GM19468 (cell line): Measurements from ENCODE around the gene PCDH9.
"Not testable (repeated sequence)": the region's sequence is repeated elsewhere in the genome, so short reads cannot be mapped to it uniquely, and the experiment has no call there.

ENCODE experiments used
- ATAC-seq: cut with Tn5 transposase; IDR thresholded peaks from one replicate; pipeline ENCODE4 v1.9.1; 2021; ENCODE audit warnings: mild to moderate bottlenecking, moderate library complexity, moderate number of reproducible peaks; ENCODE audit not compliant: unreplicated experiment; ENCODE audit errors: extremely low read depth

Gene PCDH9

GRCh38 chr13:67134417-67135129 is 95.6 kb downstream of the PCDH9 start:
- ATAC-seq = no peak

- no peak for ATAC-seq
Measured at GRCh38 chr13:67133476-67133875, 96.7 kb downstream of the PCDH9 start.

GRCh38 chr13:67131393-67131792 is 98.7 kb downstream of the PCDH9 start:
- no peak for ATAC-seq

GRCh38 chr13:67130444-67130843 is 99.7 kb downstream of the PCDH9 start:
- ATAC-seq = no peak

- no peak for ATAC-seq
Measured at GRCh38 chr13:67128136-67128535, 102.0 kb downstream of the PCDH9 start.

- no peak for ATAC-seq
Measured at GRCh38 chr13:67125681-67126080, 104.5 kb downstream of the PCDH9 start.

GRCh38 chr13:67123165-67123564 is 107.0 kb downstream of the PCDH9 start:
- no peak for ATAC-seq

- no peak for ATAC-seq
Measured at GRCh38 chr13:67122251-67122650, 107.9 kb downstream of the PCDH9 start.

- ATAC-seq = no peak
Measured at GRCh38 chr13:67120872-67121531, 109.1 kb downstream of the PCDH9 start.

GRCh38 chr13:67119481-67119894 is 110.6 kb downstream of the PCDH9 start:
- no peak for ATAC-seq

- ATAC-seq = no peak
Measured at GRCh38 chr13:67118277-67118676, 111.9 kb downstream of the PCDH9 start.

- ATAC-seq = no peak
Measured at GRCh38 chr13:67117010-67117550, 113.1 kb downstream of the PCDH9 start.

- ATAC-seq = no peak
Measured at GRCh38 chr13:67107979-67108378, 122.2 kb downstream of the PCDH9 start.

- ATAC-seq = no peak
Measured at GRCh38 chr13:67106502-67107057, 123.6 kb downstream of the PCDH9 start.

- ATAC-seq = no peak
Measured at GRCh38 chr13:67101730-67102467, 128.2 kb downstream of the PCDH9 start.

- ATAC-seq = no peak
Measured at GRCh38 chr13:67100730-67101129, 129.4 kb downstream of the PCDH9 start.

- no peak for ATAC-seq
Measured at GRCh38 chr13:67099494-67099893, 130.6 kb downstream of the PCDH9 start.

- no peak for ATAC-seq
Measured at GRCh38 chr13:67097892-67098452, 132.2 kb downstream of the PCDH9 start.

GRCh38 chr13:67096893-67097292 is 133.2 kb downstream of the PCDH9 start:
- ATAC-seq = not testable (repeated sequence)

- no peak for ATAC-seq
Measured at GRCh38 chr13:67096418-67096817, 133.7 kb downstream of the PCDH9 start.
